ENCODE results near the gene IQGAP1. TPM values are rescaled to one million over a fixed set of nuclear protein-coding genes. Genes with fewer than 3 reads are reported as not detected.

Gene IQGAP1
- total RNA-seq, 4 donors from 2014 or later: 206 to 448 (median 215) TPM

GRCh38 chr15:90547540-90547939 lies 159.5 kb downstream of the IQGAP1 start:
- no peak for DNase-seq (ENCODE audit: low spot score in 2 of 2)

DNA sequence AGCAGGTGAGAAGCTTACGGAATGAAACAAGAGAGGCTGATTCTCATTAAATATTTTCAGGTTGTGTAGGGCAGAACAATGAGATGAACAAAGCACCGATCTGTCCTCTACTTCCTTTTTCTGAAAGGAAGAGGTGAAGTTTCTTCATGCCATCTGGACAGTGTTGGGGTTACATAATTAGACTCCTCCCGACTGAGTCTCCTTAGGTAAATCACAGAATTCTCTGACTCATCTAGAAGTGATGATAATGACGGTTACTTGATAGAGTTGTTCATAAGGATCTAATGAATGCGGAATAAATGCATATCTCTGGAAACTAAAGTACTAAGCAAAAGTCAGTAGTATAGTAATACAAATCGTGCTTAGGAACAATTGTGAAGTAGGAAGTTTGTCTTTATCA lies 162.9 kb downstream of the IQGAP1 start:
- H3K9me3 ChIP-seq: no peaks in the 10 kb centered on the region
- H3K36me3 ChIP-seq: peaks cover 4% of the 10 kb centered on the region
- H3K27ac ChIP-seq: no peak overlapping the region
- H3K4me1 ChIP-seq: peaks cover 16% of the 10 kb centered on the region
- TF ChIP-seq POLR2AphosphoS5 (IDR thresholded peaks at IDR 0.05) (no peak), EP300 (IDR thresholded peaks at IDR 0.05) (no peak), CTCF (IDR thresholded peaks at IDR 0.05) (no peak), POLR2A (IDR thresholded peaks at IDR 0.05) (no peak)
- H3K4me3 ChIP-seq: no peak overlapping the region
- no peak for DNase-seq (ENCODE audit: low spot score in 2 of 2)
- H3K27me3 ChIP-seq: no peaks in the 10 kb centered on the region
- whole genome bisulfite sequencing: 66% methylated on average over 6 of the region's 6 CpGs

More at GRCh38 chr15:90547540-90547939, 159.5 kb downstream of the IQGAP1 start:
- no peak overlapping the region for H3K27ac ChIP-seq
- H3K27me3 ChIP-seq: no peaks in the 10 kb centered on the region
- peaks cover 8% of the 10 kb centered on the region for H3K4me1 ChIP-seq
- no peaks in the 10 kb centered on the region for H3K9me3 ChIP-seq
- TF ChIP-seq POLR2AphosphoS5 (IDR thresholded peaks at IDR 0.05): no peak
- no peak for TF ChIP-seq POLR2A (IDR thresholded peaks at IDR 0.05)
- no peak for TF ChIP-seq CTCF (IDR thresholded peaks at IDR 0.05)
- TF ChIP-seq EP300 (IDR thresholded peaks at IDR 0.05): no peak
- WGBS: 70% methylated on average over 2 of the region's 2 CpGs
- peaks cover 4% of the 10 kb centered on the region for H3K36me3 ChIP-seq
- H3K4me3 ChIP-seq: no peak overlapping the region

Other genes starting within 250 kb of the IQGAP1 start
- gene SEMA4B, start 186.9 kb upstream of the IQGAP1 start, total RNA-seq: 100 to 1,000 TPM in 2 of 4 donors, 10 to 100 TPM in 2; 81.7 to 146 (median 116) TPM
- gene CIB1, start 154.3 kb upstream of the IQGAP1 start, total RNA-seq: 10 to 100 TPM; 16.2 to 41.9 (median 29.7) TPM
- 1 to 10 TPM; 2.2 to 3.6 (median 2.9) TPM for gene GDPGP1, start 154.0 kb upstream of the IQGAP1 start, total RNA-seq
- gene TTLL13, start 138.7 kb upstream of the IQGAP1 start, total RNA-seq: under 1 TPM in 1 of 4 donors, not detected in 3; 0.21 TPM
- gene NGRN, start 122.6 kb upstream of the IQGAP1 start, total RNA-seq: 10 to 100 TPM; 49.2 to 71.3 (median 61.4) TPM
- gene ZNF774, start 36.0 kb upstream of the IQGAP1 start, total RNA-seq: 1 to 10 TPM; 1.4 to 7.2 (median 3.2) TPM
- 10 to 100 TPM; 23.6 to 50.4 (median 33.4) TPM for gene CRTC3, start 141.7 kb downstream of the IQGAP1 start, total RNA-seq

Data from suprapubic skin (tissue), 4 donors.